Measurements from ENCODE around the gene CLMP.

- TF ChIP-seq REST (IDR thresholded peaks at IDR 0.05) (no peak), CTCF (IDR thresholded peaks at IDR 0.05) (no peak), HDAC2 (IDR thresholded peaks at IDR 0.05) (no peak), RAD21 (conservative IDR thresholded peaks at IDR 0.05 in 1 of 2, IDR thresholded peaks at IDR 0.05 in 1 of 2) (no peak), NR3C1 (IDR thresholded peaks at IDR 0.05) (no peak), MYC (IDR thresholded peaks at IDR 0.05; ENCODE audit: borderline replicate concordance, low read length) (no peak), SREBF2 (IDR thresholded peaks at IDR 0.05) (no peak), EP300 (IDR thresholded peaks at IDR 0.05) (no peak), BHLHE40 (IDR thresholded peaks at IDR 0.05; ENCODE audit: low read depth, low read length) (no peak), POLR2AphosphoS2 (conservative IDR thresholded peaks at IDR 0.05; ENCODE audit: low read length) (no peak), MAFK (IDR thresholded peaks at IDR 0.05; ENCODE audit: partially characterized antibody) (no peak), ESRRA (IDR thresholded peaks at IDR 0.05; ENCODE audit: borderline replicate concordance, low read length) (no peak), RFX5 (IDR thresholded peaks at IDR 0.05) (no peak), JUN (IDR thresholded peaks at IDR 0.05) (no peak)
Measured at GRCh38 chr11:123152951-123153350, 42.1 kb downstream of the CLMP start.
